Activated B cell treated with CpG ODN at 0.5 μM for 24 hours (primary cell): Measurements from ENCODE around the gene WNT5B. TPM values are rescaled to one million over a fixed set of nuclear protein-coding genes. Genes with fewer than 3 reads are reported as not detected.

ENCODE experiments used
- ATAC-seq: fragments of 200-7000 bp; cut with Tn5 transposase; one replicate; pipeline ENCODE4 v1.10.0; 2021; ENCODE audit warnings: low read depth, mild to moderate bottlenecking, moderate library complexity
- CTCF ChIA-PET: fragments of 350-600 bp; sonication (Branson Sonifier 250); formaldehyde crosslinking; loops from one replicate; lab custom pipeline; 2021; ENCODE audit warnings: antibody characterized with exemption; lab: Charles Lee
- POLR2A ChIA-PET: fragments of 350-600 bp; sonication (Branson Sonifier 250); formaldehyde crosslinking; loops from one replicate; lab custom pipeline; 2021; ENCODE audit warnings: antibody characterized with exemption; lab: Charles Lee
- DNase-seq: peaks from one replicate; pipeline ENCODE4 v3.0.0; 2022
- H3K27ac Mint-ChIP-seq: one replicate; pipeline ENCODE4 v1.8.0; 2020; ENCODE audit warnings: mixed read lengths
- H3K27me3 Mint-ChIP-seq: one replicate; pipeline ENCODE4 v1.8.0; 2021; ENCODE audit warnings: mixed read lengths
- H3K36me3 Mint-ChIP-seq: one replicate; pipeline ENCODE4 v1.8.0; 2021; ENCODE audit warnings: low read depth, mixed read lengths
- H3K4me1 Mint-ChIP-seq: one replicate; pipeline ENCODE4 v1.8.0; 2021; ENCODE audit warnings: mixed read lengths
- H3K4me3 Mint-ChIP-seq: one replicate; pipeline ENCODE4 v1.8.0; 2020; ENCODE audit warnings: mild to moderate bottlenecking, mixed read lengths
- H3K9me3 Mint-ChIP-seq: one replicate; pipeline ENCODE4 v1.8.0; 2020; ENCODE audit warnings: mixed read lengths
- intact Hi-C: fragments of 100-400 bp; cut with micrococcal nuclease; formaldehyde crosslinking; loops from one replicate; pipeline ENCODE4 v1.15.1; 2024
- total RNA-seq: library from RNA; stranded (reverse); gene quantifications from 2 replicates; pipeline ENCODE4 v1.2.3, GENCODE V29; 2022
- TF ChIP-seq, protein P1 (sequence below): fragments of 200-600 bp; IDR thresholded peaks from one replicate; pipeline ENCODE4 v1.8.0; 2022; ENCODE audit warnings: antibody characterized with exemption, mild to moderate bottlenecking

WNT5B gene
- total RNA-seq, 1 donor from 2014 or later: 1.0 TPM

DNA sequence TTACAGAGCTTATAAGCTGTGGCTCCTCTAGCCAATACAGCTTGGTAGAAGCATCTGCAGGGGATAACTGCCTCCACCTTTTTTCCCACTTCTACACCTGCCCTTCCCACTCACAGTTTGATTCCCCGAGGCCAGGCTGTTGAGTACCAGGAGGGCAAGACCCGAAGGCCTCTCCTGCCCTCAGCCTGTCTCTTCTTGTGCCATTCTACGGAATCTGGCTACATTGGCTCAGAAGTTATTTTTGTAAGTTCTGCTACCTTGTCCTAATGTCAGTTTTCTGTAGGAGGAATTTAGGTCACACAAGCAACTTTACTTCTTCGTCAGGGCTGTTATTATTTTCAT is 46.4 kb upstream of the WNT5B start:
- ChIA-PET POLR2A (interaction anchor here (0.5 to 2.6 kb wide), 5 partner anchors 10 to 1010 kb away, joined by 3 to 14 read pairs (median 4); no protein-coding TSS in a partner anchor), CTCF (interaction anchor here (0.6 to 11.3 kb wide), 24 partner anchors 10 to 1140 kb away, joined by 3 to 287 read pairs (median 4); no protein-coding TSS in a partner anchor)
- H3K9me3 Mint-ChIP-seq: no peaks in the 10 kb centered on the region
- ATAC-seq (no peak), DNase-seq (no peak)
- peaks cover 8% of the 10 kb centered on the region for H3K4me1 Mint-ChIP-seq
- TF ChIP-seq, protein P1, sequence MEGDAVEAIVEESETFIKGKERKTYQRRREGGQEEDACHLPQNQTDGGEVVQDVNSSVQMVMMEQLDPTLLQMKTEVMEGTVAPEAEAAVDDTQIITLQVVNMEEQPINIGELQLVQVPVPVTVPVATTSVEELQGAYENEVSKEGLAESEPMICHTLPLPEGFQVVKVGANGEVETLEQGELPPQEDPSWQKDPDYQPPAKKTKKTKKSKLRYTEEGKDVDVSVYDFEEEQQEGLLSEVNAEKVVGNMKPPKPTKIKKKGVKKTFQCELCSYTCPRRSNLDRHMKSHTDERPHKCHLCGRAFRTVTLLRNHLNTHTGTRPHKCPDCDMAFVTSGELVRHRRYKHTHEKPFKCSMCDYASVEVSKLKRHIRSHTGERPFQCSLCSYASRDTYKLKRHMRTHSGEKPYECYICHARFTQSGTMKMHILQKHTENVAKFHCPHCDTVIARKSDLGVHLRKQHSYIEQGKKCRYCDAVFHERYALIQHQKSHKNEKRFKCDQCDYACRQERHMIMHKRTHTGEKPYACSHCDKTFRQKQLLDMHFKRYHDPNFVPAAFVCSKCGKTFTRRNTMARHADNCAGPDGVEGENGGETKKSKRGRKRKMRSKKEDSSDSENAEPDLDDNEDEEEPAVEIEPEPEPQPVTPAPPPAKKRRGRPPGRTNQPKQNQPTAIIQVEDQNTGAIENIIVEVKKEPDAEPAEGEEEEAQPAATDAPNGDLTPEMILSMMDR: no peak
- H3K27ac Mint-ChIP-seq: no peak overlapping the region
- intact Hi-C loops: loop anchor here (1.0 to 2.0 kb wide), 12 partner anchors 10 to 1140 kb away; partner anchors contain the start of gene RAD52
- no peaks in the 10 kb centered on the region for H3K27me3 Mint-ChIP-seq
- no peak overlapping the region for H3K4me3 Mint-ChIP-seq
- peaks cover 18% of the 10 kb centered on the region for H3K36me3 Mint-ChIP-seq

GRCh38 chr12:1583421-1584078 is 45.5 kb upstream of the WNT5B start:
- intact Hi-C loops: loop anchor here (1.0 to 2.0 kb wide), 12 partner anchors 9 to 1141 kb away; partner anchors contain the start of gene RAD52
- H3K36me3 Mint-ChIP-seq: peaks cover 19% of the 10 kb centered on the region
- H3K9me3 Mint-ChIP-seq: no peaks in the 10 kb centered on the region
- POLR2A ChIA-PET: interaction anchor here (0.5 to 2.6 kb wide), 7 partner anchors 9 to 902 kb away, joined by 3 to 14 read pairs (median 4); no protein-coding TSS in a partner anchor
- CTCF ChIA-PET: interaction anchor here (0.6 to 11.3 kb wide), 31 partner anchors 9 to 1141 kb away, joined by 3 to 287 read pairs (median 3); no protein-coding TSS in a partner anchor
- TF ChIP-seq, protein P1: peak; percentile 96
- peak overlapping the region; percentile 69 for H3K4me3 Mint-ChIP-seq
- peak; percentile 96 for ATAC-seq
- no peaks in the 10 kb centered on the region for H3K27me3 Mint-ChIP-seq
- H3K27ac Mint-ChIP-seq: no peak overlapping the region
- peak; percentile 36 for DNase-seq
- peaks cover 17% of the 10 kb centered on the region for H3K4me1 Mint-ChIP-seq

GRCh38 chr12:1584326-1584725 is 44.7 kb upstream of the WNT5B start:
- Mint-ChIP-seq H3K4me1 (peaks cover 21% of the 10 kb centered on the region), H3K27ac (no peak overlapping the region), H3K4me3 (no peak overlapping the region), H3K36me3 (peaks cover 20% of the 10 kb centered on the region), H3K9me3 (no peaks in the 10 kb centered on the region), H3K27me3 (no peaks in the 10 kb centered on the region)
- intact Hi-C loops: no loop called here
- ChIA-PET POLR2A (interaction anchor here (0.7 to 2.6 kb wide), 3 partner anchors 8 to 466 kb away, joined by 3 to 14 read pairs (median 14); no protein-coding TSS in a partner anchor), CTCF (interaction anchor here (0.7 to 11.3 kb wide), 12 partner anchors 14 to 1014 kb away, joined by 3 to 287 read pairs (median 6); no protein-coding TSS in a partner anchor)
- TF ChIP-seq, protein P1: no peak
- ATAC-seq: no peak
- no peak for DNase-seq

GRCh38 chr12:1587927-1588574 is 41.0 kb upstream of the WNT5B start:
- Mint-ChIP-seq H3K27me3 (no peaks in the 10 kb centered on the region), H3K36me3 (peaks cover 37% of the 10 kb centered on the region), H3K4me3 (no peak overlapping the region), H3K9me3 (no peaks in the 10 kb centered on the region), H3K27ac (peak overlapping the region; percentile 42), H3K4me1 (peaks cover 56% of the 10 kb centered on the region)
- intact Hi-C loops: no loop called here
- TF ChIP-seq, protein P1: no peak
- ATAC-seq (no peak), DNase-seq (no peak)
- ChIA-PET POLR2A (interaction anchor here (1.6 kb wide), 1 partner anchor 14 kb away, joined by 4 read pairs; no protein-coding TSS in a partner anchor), CTCF (interaction anchor here (0.8 to 3.8 kb wide), 5 partner anchors 13 to 495 kb away, joined by 3 to 24 read pairs (median 4); no protein-coding TSS in a partner anchor)
